ENCODE data around the gene LIPE.

The LIPE gene

DNA sequence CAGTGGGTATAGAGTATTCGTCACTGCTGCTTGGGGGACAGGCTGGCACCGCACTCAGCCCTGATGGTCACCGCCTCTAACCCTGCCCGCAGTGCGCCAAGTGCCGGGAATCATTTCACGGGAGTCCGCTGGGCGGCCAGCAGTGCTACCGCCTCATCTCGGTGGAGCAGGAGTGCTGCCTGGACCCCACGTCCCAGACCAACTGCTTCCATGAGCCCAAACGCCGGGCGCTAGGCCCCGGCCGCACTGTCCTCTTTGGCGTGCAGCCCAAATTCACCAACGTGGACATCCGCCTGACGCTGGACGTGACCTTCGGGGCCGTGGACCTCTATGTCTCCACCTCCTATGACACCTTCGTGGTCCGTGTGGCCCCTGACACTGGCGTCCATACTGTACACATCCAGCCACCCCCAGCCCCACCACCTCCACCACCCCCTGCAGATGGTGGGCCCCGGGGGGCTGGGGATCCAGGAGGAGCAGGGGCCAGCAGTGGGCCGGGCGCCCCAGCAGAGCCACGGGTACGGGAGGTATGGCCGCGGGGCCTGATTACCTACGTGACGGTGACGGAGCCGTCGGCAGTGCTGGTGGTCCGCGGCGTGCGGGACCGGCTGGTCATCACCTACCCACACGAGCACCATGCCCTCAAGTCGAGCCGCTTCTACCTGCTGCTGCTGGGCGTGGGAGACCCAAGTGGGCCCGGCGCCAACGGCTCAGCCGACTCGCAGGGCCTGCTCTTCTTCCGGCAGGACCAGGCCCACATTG is 51.6 kb downstream of the LIPE start:
- no peak for DNase-seq

DNA sequence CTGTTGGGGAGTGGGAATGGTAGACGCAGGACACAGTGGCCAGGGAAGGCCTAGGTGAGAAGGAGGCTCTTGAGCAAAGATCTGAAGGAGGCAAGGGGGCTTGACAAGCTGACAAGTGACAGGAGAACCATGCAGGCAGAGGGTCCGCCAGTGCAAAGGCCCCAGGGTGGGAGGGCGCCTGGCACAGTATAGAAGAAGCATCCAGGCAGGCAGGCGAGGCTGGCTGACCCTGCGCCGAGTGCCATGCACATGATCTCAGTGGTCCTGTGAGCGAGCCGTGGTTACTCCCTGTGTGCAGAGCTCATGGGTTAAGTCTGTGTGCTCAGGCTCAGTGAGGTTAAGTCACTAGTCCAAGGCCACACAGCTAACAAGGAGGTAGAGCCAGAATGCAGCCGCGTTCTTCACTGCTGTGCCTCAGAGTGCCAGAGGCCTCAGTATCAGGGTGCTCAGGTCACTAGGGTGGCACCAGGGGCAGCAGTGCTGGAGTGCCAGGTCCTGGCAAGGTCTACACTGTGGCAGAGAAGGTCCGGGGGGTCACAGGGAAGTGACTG is 52.3 kb downstream of the LIPE start:
- no peak for DNase-seq

DNA sequence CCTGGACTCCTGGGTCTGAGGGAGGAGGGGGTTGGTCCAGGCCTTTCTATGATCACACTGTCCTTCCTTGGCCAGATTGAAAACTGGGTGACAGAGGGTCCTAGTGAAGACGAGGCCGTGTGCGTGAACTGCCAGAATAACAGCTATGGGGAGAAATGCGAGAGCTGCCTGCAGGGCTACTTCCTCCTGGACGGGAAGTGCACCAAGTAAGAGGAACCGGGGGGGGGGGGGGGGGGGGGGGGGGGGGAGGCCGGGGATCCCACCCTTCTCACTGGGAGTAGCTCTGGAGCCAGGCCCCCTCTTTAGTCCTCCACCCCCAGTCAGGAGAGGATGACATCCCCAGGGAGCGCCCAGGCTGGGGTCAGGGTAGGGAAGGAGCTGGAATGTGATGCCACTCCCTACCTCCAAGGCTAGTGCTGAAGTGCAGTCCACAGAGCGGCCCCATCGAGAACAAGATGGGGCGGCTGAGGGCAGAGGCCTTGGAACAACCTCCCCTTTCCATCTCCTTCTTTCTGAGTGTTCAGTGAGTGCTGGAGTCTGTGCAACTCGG is 56.5 kb downstream of the LIPE start:
- DNase-seq = no peak

DNA sequence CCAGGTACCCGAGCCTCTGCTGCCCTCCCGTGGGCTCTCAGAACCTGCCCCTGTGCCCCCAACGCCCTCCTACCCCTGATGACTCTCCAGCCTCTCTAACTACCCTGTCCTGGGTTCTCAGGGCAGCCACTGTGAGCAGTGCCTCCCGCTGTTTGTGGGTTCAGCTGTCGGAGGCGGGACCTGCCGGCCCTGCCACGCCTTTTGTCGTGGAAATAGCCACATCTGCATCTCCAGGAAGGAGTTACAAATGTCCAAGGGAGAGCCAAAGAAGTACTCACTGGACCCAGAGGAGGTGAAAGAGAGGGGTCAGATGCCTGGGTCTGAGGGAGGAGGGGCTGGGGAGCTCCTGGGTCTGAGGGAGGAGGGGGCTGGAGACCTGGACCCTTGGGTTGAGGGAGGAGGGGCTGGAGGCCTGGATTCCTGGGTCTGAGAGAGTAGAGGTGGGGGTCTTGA is 57.1 kb downstream of the LIPE start:
- no peak for DNase-seq

DNA sequence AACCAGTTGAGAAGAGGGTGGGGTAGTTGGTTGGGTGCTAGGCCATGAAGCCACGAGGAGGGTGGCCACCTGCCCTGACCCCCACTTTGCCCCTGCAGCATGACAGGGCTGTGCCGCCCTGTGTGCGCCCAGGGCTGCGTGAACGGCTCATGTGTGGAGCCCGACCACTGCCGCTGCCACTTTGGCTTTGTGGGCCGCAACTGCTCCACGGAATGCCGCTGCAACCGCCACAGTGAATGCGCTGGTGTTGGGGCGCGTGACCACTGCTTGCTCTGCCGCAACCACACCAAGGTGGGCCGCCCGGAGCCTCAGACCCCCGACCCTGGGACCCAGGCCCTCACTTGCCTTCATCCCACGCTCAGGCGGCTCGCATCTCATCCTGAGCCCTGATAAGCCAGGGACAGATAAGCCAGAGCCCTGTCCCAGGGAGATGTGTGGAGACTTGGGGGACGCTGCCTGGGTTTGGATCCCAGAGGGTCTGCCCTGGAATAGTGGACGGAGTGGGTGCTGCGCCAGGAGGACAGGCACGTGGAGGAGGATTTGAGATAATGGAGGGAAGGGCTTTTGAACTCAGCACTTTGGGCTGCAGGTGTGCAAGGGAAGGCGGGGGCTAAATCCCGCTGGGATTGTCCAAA is 57.6 kb downstream of the LIPE start:
- no peak for DNase-seq

DNA sequence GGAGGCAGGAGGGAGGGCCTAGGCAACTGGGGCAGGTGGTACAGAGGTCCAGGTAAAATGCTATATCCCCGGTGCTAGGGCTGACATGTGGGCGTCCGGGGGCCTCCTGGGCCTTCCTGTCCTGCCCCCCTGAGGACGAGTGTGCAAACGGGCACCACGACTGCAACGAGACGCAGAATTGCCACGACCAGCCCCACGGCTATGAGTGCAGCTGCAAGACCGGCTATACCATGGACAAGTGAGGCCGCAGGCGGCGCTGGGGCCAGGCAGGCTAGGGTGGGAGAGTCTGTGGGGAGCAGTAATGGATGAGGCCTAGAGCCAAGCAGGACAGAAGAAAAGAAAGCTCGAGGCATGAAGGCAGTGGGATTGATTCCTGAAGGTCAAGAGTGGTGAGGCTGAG is 58.4 kb downstream of the LIPE start:
- no peak for DNase-seq

DNA sequence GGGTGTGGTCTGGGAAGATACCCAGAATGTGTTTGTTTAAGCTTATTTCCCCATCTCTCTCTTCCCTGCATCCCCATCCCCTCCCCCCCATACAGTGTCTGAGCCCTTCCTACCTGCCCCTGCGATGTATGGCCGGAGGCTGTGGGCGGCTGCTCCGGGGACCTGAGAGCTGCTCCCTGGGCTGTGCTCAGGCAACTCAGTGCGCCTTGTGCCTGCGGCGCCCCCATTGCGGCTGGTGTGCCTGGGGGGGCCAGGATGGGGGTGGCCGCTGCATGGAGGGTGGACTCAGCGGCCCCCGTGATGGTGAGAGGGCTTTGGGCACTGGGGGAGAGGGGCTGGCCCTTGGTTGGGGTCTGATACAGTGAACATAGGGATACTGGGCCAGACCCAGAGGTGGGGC is 58.8 kb downstream of the LIPE start:
- DNase-seq = no peak

DNA sequence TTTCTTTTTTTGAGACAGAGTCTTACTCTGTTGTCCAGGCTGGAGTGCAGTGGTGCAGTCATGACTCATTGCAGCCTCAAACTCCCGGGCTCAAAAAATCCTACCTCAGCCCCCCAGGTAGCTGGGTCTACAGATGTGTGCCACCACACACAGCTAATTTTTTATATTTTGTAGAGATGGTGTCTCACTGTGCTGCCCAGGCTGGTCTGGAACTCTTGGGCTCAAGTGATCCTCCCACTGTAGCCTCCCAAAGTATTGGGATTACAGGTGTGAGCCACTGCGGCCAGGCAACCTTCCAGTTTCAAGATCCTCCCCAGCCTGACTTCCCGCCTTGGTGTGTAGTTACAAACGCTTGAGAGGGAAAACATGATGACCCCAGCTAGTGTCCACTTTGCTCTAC is 59.3 kb downstream of the LIPE start:
- no peak for DNase-seq

DNA sequence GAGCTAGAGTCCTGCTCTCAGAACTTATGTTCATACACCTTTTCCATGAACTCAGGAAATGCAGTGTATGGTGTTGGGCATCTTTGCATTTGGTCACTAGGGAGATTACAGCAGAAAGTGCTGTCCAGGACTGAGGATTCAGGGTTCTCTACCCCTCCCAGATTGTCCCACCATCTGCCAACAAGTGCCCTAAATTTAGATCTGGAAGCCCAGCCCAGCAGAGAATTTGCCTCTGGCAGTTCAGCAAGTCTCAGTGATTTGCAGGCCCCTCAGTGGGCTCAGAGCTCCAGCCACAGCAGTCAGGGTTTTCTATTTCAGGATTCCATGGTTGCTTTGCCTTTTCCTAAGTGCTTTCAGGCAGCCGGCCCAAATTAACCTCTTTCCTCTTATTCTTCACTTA is 60.5 kb downstream of the LIPE start:
- DNase-seq = no peak

DNA sequence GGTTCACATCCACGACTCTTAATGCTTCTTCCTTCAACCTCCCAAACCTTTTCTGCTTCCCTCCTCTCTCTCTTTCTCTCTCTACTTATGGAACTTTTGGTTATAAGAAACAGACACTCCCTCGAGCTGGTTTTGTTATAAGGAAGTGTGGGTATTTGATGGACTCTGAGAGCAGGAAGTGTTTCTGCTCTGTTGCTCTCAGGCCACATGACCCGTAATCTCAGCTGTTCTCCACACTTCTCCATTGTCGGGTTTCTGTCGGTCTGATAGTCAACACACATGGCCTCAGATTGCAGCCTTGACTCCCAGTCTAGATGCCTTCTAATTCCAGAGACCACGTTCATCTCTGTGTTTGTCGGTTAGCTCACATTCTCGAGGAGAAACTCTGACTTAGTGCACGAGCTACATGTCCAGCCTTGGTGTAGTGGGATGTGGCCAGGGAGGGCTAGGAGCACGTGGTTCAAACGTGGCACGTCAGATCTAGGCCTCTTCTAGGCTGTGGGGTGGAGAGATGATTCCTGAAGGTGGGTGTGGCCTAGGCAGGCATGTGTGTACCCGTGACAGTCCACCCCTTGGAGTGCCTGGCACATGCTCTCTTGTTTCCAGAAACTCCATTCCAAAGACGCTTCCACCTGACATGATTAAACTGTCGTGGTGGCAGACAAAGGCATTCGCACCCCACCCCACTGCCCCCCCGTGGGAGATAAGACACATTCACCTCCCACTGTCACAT is 63.4 kb downstream of the LIPE start:
- DNase-seq = no peak

DNA sequence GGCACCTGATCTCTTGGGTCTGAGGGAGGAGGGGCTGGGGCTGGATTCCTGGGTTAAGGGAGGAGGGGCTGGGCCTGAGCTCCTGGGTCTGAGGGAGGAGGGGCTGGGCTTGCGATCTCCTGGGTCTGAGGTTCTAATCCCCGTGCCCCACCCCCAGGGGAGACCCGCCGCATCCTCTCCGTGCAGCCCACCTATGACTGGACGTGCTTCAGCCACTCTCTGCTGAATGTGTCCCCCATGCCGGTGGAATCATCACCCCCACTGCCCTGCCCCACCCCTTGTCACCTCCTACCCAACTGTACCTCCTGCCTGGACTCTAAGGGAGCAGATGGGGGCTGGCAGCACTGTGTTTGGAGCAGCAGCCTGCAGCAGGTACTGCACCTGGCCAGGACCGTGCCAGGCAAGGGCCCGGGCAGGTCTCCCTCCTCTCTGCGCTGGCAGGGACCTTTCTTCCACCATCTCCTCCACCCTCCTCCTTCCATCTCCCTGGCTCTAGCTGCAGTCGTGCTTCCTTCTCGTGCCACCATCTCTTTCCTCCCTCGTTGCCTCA is 64.2 kb downstream of the LIPE start:
- DNase-seq = no peak

DNA sequence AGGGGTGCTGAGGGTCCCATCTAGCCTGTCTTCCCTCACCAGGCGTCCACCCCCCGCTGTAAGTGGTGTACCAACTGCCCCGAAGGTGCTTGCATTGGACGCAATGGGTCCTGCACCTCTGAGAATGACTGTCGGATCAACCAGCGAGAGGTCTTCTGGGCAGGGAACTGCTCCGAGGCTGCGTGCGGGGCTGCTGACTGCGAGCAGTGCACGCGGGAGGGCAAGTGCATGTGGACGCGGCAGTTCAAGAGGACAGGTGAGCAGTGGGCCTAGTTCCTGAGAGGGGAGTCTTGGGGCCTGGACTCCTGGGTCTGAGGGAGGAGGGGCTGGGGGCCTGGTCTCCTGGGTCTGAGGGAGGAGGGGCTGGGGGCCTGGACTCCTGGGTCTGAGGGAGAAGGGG is 64.8 kb downstream of the LIPE start:
- DNase-seq = no peak

DNA sequence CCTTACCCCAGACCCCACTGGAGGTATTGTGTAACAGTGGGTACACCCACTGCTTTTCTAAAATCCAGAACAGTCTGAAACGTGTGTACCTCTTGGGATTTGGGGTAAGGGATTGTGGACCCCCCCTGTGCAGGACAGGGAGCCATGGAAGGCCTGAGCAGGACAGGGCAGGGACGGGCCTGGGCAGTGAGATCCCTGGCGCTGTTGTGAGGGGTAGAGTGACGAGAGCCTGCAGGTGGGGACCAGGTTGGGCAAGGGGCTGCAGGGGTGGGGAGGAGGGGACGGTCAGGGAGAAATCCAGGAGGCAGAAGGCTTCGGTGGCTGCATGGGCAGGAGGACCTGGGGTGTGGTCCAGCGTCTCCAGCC is 65.7 kb downstream of the LIPE start:
- DNase-seq = no peak

DNA sequence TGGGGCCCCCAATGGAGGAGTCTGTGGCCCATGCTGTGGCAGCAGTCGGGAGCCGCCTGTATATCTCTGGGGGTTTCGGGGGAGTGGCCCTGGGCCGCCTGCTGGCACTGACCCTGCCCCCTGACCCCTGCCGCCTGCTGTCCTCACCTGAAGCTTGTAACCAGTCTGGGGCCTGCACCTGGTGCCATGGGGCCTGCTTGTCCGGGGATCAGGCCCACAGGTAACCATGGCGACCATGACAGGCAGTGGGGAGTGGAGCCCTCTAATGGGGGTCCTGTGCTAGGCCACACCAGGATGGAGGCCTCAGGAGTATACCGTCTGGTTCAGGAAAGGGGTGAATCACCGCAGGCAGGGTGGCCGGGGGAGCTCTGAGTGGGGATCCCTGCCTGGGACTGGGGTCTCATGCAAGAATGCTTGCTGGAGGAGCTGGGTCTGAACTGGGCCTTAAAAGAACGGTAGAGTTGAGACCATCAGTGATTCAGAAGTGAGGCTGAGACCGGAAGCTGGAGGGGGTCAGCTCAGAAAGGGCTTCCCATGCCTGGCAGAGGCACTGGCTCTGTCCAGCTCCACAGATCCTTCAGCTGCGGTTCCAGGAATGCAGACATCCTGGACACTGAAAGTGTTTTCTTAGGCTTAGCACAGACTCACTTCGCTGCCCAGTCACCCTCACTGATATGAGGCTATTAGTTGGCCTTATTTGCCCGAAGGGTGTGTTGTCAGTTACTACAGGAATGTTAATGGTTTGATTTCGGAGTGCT is 66.2 kb downstream of the LIPE start:
- no peak for DNase-seq

DNA sequence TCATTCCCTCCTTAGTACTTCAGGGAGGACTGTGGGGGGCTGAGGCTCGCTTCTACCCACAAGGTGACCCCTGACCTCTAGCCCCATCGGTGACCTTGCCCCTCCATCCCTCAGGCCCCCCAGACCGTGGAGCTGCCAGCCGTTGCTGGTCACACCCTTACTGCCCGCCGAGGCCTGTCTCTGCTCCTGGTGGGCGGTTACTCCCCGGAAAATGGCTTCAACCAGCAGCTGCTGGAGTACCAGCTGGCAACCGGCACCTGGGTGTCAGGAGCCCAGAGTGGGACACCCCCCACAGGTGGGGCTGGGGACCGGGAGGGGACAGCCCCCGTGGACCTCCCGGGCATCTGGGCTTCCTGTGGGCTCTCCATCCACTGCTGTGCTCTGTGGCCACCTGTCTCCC is 69.9 kb downstream of the LIPE start:
- no peak for DNase-seq

DNA sequence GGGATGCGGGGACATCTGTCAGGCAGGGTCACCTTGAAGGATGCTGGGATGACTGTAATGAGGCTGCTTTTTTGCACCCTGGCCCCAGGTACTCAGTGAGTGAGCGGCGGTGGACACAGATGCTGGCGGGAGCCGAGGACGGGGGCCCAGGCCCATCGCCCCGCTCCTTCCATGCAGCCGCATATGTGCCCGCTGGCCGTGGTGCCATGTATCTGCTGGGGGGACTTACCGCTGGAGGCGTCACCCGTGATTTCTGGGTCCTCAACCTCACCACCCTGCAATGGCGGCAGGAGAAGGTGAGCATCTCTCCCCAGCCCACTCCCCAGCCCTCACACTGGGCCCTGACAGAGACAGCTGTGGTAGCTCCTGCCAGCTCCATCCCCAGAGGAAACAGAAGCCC is 70.5 kb downstream of the LIPE start:
- no peak for DNase-seq

DNA sequence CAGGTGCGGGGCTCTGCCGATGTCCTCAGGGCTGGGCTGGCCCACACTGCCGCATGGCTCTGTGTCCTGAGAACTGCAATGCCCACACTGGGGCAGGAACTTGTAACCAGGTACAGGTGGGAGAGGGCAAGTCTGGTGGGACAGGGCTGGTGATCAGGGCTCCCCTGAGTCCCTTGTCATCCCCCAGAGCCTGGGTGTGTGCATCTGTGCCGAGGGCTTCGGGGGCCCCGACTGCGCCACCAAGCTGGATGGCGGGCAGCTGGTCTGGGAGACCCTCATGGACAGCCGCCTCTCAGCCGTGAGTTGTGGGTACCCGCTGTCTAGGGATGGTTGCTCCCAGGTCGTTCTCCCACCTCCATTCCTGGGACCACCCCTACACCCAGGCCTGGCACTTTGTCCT is 71.3 kb downstream of the LIPE start:
- DNase-seq = no peak

DNA sequence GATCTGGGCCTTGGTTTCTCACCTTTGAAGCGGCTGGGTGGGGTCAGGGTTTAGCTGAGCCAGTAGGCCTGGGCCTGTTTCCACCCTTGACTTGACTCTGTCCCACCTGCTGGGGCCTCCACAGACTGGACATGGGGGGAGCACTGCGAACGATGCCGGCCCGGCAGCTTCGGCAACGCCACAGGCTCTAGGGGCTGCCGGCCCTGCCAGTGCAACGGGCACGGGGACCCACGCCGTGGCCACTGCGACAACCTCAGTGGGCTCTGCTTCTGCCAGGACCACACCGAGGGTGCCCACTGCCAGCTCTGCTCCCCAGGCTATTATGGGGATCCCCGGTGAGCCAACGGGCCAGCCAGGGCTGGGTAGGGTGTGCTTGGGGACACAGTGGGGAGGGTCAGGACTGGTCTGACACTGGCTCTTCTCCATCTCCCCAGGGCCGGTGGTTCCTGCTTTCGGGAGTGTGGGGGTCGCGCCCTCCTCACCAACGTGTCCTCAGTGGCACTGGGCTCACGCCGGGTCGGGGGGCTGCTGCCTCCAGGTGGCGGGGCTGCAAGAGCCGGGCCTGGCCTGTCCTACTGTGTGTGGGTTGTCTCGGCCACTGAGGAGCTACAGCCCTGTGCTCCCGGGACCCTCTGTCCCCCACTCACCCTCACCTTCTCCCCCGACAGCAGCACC is 73.7 kb downstream of the LIPE start:
- no peak for DNase-seq

DNA sequence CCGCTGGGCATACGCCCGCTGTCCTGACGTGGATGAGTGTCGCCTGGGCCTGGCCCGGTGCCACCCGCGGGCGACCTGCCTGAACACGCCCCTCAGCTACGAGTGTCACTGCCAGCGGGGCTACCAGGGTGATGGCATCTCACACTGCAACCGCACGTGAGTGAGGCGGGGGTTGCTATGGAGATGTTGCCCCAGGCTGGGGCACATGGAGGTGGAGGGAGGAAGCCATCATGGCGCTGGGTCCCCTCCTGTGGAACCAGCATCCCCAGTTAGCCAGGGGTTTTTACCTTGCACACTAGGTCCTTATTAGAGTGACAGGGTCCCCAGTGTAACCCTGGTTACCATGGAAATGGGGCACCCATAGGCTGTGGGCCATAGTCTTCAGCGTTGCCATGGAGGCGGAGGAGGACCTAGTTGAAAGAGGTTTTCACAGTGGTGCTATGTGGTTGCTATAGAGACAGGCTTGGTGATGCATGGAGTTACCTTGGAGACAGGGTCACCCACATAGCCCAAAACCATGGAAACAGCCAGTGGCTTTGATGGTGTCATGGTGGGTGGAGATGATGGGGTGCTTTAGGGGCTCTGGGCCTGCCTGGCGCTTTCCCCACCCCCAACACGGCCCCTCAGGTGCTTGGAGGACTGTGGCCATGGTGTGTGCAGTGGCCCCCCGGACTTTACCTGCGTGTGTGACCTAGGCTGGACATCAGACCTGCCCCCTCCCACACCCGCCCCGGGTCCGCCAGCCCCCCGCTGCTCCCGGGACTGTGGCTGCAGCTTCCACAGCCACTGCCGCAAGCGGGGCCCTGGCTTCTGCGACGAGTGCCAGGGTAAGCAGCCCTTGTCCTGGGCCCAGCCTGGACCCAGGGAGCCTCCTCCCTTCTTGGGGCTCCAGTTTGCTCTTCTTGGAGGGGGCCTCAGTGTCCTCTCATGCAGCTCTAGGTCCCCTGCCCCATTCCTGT is 74.6 kb downstream of the LIPE start:
- DNase-seq = peak; percentile 42

Data from NCI-H1417 treated with DMSO at 0.1 percent for 48 hours (cell line).